DMS 273 (cell line): ENCODE data around the gene MARCHF3.
A peak's percentile ranks its signal among the peaks of the same experiment; 100 is the strongest.
"Not testable (repeated sequence)": the region's sequence is repeated elsewhere in the genome, so short reads cannot be mapped to it uniquely, and the experiment has no call there.

Source experiments
- DNase-seq: peaks from one replicate; lab custom pipeline; 2025; ENCODE audit not compliant: unreplicated experiment; lab: John Stamatoyannopoulos, UW

MARCHF3 gene

GRCh38 chr5:126851501-126852011 lies 178.8 kb downstream of the MARCHF3 start:
- DNase-seq = no peak

- DNase-seq = no peak
Observed at GRCh38 chr5:126849101-126849678, 181.2 kb downstream of the MARCHF3 start.

GRCh38 chr5:126848253-126848652 lies 182.1 kb downstream of the MARCHF3 start:
- no peak for DNase-seq

GRCh38 chr5:126847826-126848251 lies 182.5 kb downstream of the MARCHF3 start:
- no peak for DNase-seq

GRCh38 chr5:126847456-126847820 lies 182.9 kb downstream of the MARCHF3 start:
- DNase-seq = peak; percentile 37

- DNase-seq = no peak
Observed at GRCh38 chr5:126846744-126847455, 183.5 kb downstream of the MARCHF3 start.

GRCh38 chr5:126846344-126846743 lies 184.0 kb downstream of the MARCHF3 start:
- DNase-seq = peak; percentile 53

GRCh38 chr5:126845470-126846070 lies 184.8 kb downstream of the MARCHF3 start:
- peak; percentile 22 for DNase-seq

GRCh38 chr5:126843375-126843774 lies 187.0 kb downstream of the MARCHF3 start:
- not testable (repeated sequence) for DNase-seq

- DNase-seq = not testable (repeated sequence)
Observed at GRCh38 chr5:126839407-126839806, 191.0 kb downstream of the MARCHF3 start.

- no peak for DNase-seq
Observed at GRCh38 chr5:126837906-126838539, 192.3 kb downstream of the MARCHF3 start.

- DNase-seq = no peak
Observed at GRCh38 chr5:126837242-126837641, 193.1 kb downstream of the MARCHF3 start.

- no peak for DNase-seq
Observed at GRCh38 chr5:126836778-126837177, 193.6 kb downstream of the MARCHF3 start.

GRCh38 chr5:126831156-126831555 lies 199.2 kb downstream of the MARCHF3 start:
- DNase-seq = no peak

- DNase-seq = no peak
Observed at GRCh38 chr5:126830061-126830460, 200.3 kb downstream of the MARCHF3 start.

GRCh38 chr5:126829098-126829497 lies 201.3 kb downstream of the MARCHF3 start:
- no peak for DNase-seq

- DNase-seq = no peak
Observed at GRCh38 chr5:126826619-126827215, 203.6 kb downstream of the MARCHF3 start.

GRCh38 chr5:126819253-126819652 lies 211.1 kb downstream of the MARCHF3 start:
- no peak for DNase-seq

- no peak for DNase-seq
Observed at GRCh38 chr5:126818736-126819135, 211.6 kb downstream of the MARCHF3 start.
